ENCODE data around the gene FBN1. TPM values are rescaled to one million over a fixed set of nuclear protein-coding genes. Genes with fewer than 3 reads are reported as not detected.

FBN1 gene
- total and polyA plus RNA-seq, 2 donors (not counting 3 experiments of a cell fraction or from before 2014, with no cell fraction given), result 107 to 111 TPM

DNA sequence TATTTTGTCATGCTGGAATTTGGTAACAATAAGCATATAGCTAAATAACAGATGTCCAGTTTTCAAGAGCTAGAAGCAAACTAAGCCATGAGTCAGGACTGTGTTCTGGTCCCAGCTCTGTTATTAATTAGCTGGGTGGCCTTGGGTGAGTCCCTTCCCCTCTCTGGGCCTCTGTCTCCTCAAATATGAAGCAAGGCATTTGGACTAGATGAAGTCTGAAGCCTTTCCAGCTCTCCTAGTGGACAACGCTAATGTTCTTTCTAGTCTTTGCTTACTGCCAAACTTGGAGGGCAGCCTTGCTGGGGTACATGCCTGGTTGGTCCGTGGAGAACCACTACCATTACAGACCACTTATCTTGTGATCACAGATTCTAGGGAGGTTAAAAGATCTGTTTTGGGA, 186.6 kb downstream of the FBN1 start:
- Histone ChIP-seq H3K9me1 (replicated peaks; ENCODE audit: control insufficient read depth, extremely low read depth, insufficient read depth, low read length) (no peaks in the 10 kb centered on the region), H3K4me2 (ENCODE audit: insufficient read depth, low read length) (no peak overlapping the region), H2AFZ (ENCODE audit: low read depth, low read length) (no peak overlapping the region), H3K4me3 (replicated peaks in 1 of 3; ENCODE audit: insufficient read depth in 1 of 3, low read depth in 1 of 3, low read length in 3 of 3) (no peak overlapping the region), H3K36me3 (ENCODE audit: control insufficient read depth in 2 of 2, extremely low read depth in 1 of 2, insufficient read depth in 2 of 2, low read length in 2 of 2) (peaks cover 3 to 41% of the 10 kb centered on the region in 2 experiments), H3K9me3 (replicated peaks; ENCODE audit: control insufficient read depth, insufficient read depth, low read length) (no peaks in the 10 kb centered on the region), H3K27ac (ENCODE audit: insufficient read depth, low read depth, low read length) (no peak overlapping the region), H3K4me1 (ENCODE audit: control insufficient read depth, extremely low read depth, insufficient read depth, low read length) (peaks cover 12% of the 10 kb centered on the region), H3K79me2 (ENCODE audit: control insufficient read depth, insufficient read depth, low read length) (no peaks in the 10 kb centered on the region), H3K9ac (replicated peaks; ENCODE audit: extremely low read depth, insufficient read depth, low read length) (no peak overlapping the region), H4K20me1 (replicated peaks; ENCODE audit: control insufficient read depth, extremely low read depth, insufficient read depth, low read length) (no peaks in the 10 kb centered on the region), H3K27me3 (ENCODE audit: control insufficient read depth in 2 of 2, insufficient read depth in 2 of 2, low read length in 2 of 2) (no peaks in the 10 kb centered on the region)
- no TSS peak for BruUV-seq (replicated peaks)
- FAIRE-seq (no peak), DNase-seq (ENCODE audit: low read depth, low spot score) (no peak)
- intact Hi-C loops (cut with micrococcal nuclease), result no loop called here
- TF ChIP-seq, protein P1, sequence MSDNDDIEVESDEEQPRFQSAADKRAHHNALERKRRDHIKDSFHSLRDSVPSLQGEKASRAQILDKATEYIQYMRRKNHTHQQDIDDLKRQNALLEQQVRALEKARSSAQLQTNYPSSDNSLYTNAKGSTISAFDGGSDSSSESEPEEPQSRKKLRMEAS (IDR thresholded peaks at IDR 0.05; ENCODE audit: insufficient read depth, insufficient read length), result no peak
- TF ChIP-seq GATA2 (IDR thresholded peaks at IDR 0.05; ENCODE audit: insufficient read depth, insufficient read length, low read depth, low read length) (no peak), POLR2A (IDR thresholded peaks at IDR 0.05; ENCODE audit: low read depth, low read length) (no peak), MYC (IDR thresholded peaks at IDR 0.05; ENCODE audit: low read depth, low read length) (no peak), JUN (IDR thresholded peaks at IDR 0.05; ENCODE audit: borderline replicate concordance, insufficient read depth, insufficient read length, low read depth) (no peak), POLR2AphosphoS5 (IDR thresholded peaks at IDR 0.05; ENCODE audit: insufficient read depth, low read depth, low read length) (no peak), FOS (IDR thresholded peaks at IDR 0.05; ENCODE audit: borderline replicate concordance, insufficient read depth, low read length) (no peak), EZH2 (IDR thresholded peaks at IDR 0.05; ENCODE audit: borderline replicate concordance, low read depth, low read length, severe bottlenecking) (no peak)
- TF ChIP-seq, protein P2, sequence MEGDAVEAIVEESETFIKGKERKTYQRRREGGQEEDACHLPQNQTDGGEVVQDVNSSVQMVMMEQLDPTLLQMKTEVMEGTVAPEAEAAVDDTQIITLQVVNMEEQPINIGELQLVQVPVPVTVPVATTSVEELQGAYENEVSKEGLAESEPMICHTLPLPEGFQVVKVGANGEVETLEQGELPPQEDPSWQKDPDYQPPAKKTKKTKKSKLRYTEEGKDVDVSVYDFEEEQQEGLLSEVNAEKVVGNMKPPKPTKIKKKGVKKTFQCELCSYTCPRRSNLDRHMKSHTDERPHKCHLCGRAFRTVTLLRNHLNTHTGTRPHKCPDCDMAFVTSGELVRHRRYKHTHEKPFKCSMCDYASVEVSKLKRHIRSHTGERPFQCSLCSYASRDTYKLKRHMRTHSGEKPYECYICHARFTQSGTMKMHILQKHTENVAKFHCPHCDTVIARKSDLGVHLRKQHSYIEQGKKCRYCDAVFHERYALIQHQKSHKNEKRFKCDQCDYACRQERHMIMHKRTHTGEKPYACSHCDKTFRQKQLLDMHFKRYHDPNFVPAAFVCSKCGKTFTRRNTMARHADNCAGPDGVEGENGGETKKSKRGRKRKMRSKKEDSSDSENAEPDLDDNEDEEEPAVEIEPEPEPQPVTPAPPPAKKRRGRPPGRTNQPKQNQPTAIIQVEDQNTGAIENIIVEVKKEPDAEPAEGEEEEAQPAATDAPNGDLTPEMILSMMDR (IDR thresholded peaks at IDR 0.05; ENCODE audit: extremely low read depth in 1 of 2, insufficient read depth in 1 of 2, low read depth in 1 of 2, low read length in 2 of 2), result no peak
- POLR2A ChIA-PET, result no interaction called here
- CTCF ChIA-PET, result no interaction called here
- dilution Hi-C loops (cut with MboI; ENCODE audit: extremely low pct_ligation_motif_present, low sequenced_read_pairs), result no loop called here

Data from endothelial cell of umbilical vein (primary cell).